Fibroblast of upper back skin (primary cell): Measurements from ENCODE around the gene L1CAM.

Source experiments
- DNase-seq: peaks from one replicate; pipeline ENCODE4 v3.0.0-alpha.2; 2013

Gene L1CAM

GRCh38 chrX:153885968-153886903 is at the start of gene L1CAM:
Gene L1CAM, minus strand, starts transcription at chrX:153886173. Its CDS starts 10,337 bp downstream, at chrX:153875836.
- DNase-seq = no peak

- DNase-seq = no peak
These were observed 49.4 kb upstream of the L1CAM start for GRCh38 chrX:153935326-153935851.

GRCh38 chrX:153934762-153935325 is 48.9 kb upstream of the L1CAM start, which contains the start of gene NAA10:
Gene NAA10, minus strand, starts transcription at chrX:153935037. Its CDS starts 133 bp downstream, at chrX:153934904.
- DNase-seq = peak; percentile 60

GRCh38 chrX:153934148-153934761 is 48.3 kb upstream of the L1CAM start:
- DNase-seq = no peak

GRCh38 chrX:153933748-153934147 is 47.8 kb upstream of the L1CAM start:
- DNase-seq = peak; percentile 36

- DNase-seq = no peak
These were observed 46.4 kb upstream of the L1CAM start for GRCh38 chrX:153932220-153932915.

GRCh38 chrX:153931748-153932147 is 45.8 kb upstream of the L1CAM start:
- no peak for DNase-seq

- no peak for DNase-seq
These were observed 45.2 kb upstream of the L1CAM start for GRCh38 chrX:153931151-153931550.

- DNase-seq = no peak
These were observed 44.3 kb upstream of the L1CAM start for GRCh38 chrX:153930011-153930910.

GRCh38 chrX:153929576-153929975 is 43.6 kb upstream of the L1CAM start:
- DNase-seq = no peak

- DNase-seq = no peak
These were observed 42.9 kb upstream of the L1CAM start for GRCh38 chrX:153928846-153929245.

GRCh38 chrX:153927922-153928760 is 42.2 kb upstream of the L1CAM start:
- peak; percentile 97 for DNase-seq

GRCh38 chrX:153927672-153927921 is 41.6 kb upstream of the L1CAM start:
- DNase-seq = no peak

- no peak for DNase-seq
These were observed 41.1 kb upstream of the L1CAM start for GRCh38 chrX:153926858-153927671.

GRCh38 chrX:153926552-153926857 is 40.5 kb upstream of the L1CAM start:
- DNase-seq = no peak

GRCh38 chrX:153925739-153926551 is 40.0 kb upstream of the L1CAM start, which contains the start of gene ARHGAP4:
Gene ARHGAP4, minus strand, starts transcription at chrX:153926264. Its CDS starts 62 bp downstream, at chrX:153926202.
- DNase-seq = no peak

- no peak for DNase-seq
These were observed 39.4 kb upstream of the L1CAM start for GRCh38 chrX:153925387-153925738.

- DNase-seq = peak; percentile 45
These were observed 38.3 kb upstream of the L1CAM start for GRCh38 chrX:153924149-153924861.
